ENCODE results near the gene TMEM253.

DNA sequence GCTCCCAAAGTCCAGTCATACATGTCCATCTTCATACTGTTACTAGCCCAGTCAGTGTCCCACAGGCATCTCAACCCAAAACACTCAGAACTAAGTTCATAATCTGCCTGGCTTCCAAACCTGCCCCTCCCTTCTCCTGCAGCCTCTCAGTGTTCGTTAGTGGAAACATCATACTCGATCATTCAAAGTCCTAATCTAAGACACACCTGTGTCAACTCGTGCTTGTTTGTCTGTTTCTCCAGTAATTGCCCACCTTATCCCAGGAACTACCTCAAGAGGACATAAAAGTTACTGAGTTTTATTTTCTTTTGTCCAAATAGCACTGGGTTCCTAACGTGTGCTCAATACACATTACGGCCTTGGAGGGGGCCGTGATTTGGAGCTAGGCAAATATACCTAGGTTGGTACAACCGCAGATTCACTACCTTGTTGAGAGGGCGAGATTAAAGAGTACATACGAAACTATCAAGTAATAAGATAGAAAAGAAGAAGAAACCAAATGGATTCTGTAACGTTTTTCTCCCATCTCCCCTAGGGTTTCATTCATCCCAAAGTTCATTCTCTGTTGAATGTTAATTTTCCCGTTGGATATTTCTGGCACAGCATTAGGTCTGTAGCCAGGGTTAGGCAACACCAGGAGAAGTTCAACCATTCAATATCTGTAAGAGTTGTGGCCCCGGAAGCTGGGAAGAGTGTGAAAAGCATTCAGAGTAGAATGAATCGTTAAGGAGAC, 40.1 kb upstream of the TMEM253 start:
- TF ChIP-seq HDAC8 (tag; IDR thresholded peaks at IDR 0.05) (no peak), ZBTB40 (IDR thresholded peaks at IDR 0.05) (no peak), ZBTB40 (CRISPR knock-in tag; IDR thresholded peaks at IDR 0.05) (no peak), MXI1 (IDR thresholded peaks at IDR 0.05; ENCODE audit: low read depth, low read length) (no peak), ARNT (IDR thresholded peaks at IDR 0.05) (no peak)
- TF ChIP-seq, protein P1, sequence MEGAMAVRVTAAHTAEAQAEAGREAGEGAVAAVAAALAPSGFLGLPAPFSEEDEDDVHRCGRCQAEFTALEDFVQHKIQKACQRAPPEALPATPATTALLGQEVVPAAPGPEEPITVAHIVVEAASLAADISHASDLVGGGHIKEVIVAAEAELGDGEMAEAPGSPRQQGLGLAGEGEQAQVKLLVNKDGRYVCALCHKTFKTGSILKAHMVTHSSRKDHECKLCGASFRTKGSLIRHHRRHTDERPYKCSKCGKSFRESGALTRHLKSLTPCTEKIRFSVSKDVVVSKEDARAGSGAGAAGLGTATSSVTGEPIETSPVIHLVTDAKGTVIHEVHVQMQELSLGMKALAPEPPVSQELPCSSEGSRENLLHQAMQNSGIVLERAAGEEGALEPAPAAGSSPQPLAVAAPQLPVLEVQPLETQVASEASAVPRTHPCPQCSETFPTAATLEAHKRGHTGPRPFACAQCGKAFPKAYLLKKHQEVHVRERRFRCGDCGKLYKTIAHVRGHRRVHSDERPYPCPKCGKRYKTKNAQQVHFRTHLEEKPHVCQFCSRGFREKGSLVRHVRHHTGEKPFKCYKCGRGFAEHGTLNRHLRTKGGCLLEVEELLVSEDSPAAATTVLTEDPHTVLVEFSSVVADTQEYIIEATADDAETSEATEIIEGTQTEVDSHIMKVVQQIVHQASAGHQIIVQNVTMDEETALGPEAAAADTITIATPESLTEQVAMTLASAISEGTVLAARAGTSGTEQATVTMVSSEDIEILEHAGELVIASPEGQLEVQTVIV (CRISPR knock-in tag; IDR thresholded peaks at IDR 0.05; ENCODE audit: borderline replicate concordance) = no peak
- TF ChIP-seq, protein P2, sequence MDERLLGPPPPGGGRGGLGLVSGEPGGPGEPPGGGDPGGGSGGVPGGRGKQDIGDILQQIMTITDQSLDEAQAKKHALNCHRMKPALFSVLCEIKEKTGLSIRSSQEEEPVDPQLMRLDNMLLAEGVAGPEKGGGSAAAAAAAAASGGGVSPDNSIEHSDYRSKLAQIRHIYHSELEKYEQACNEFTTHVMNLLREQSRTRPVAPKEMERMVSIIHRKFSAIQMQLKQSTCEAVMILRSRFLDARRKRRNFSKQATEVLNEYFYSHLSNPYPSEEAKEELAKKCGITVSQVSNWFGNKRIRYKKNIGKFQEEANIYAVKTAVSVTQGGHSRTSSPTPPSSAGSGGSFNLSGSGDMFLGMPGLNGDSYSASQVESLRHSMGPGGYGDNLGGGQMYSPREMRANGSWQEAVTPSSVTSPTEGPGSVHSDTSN (CRISPR knock-in tag; IDR thresholded peaks at IDR 0.05; ENCODE audit: low read depth) = no peak
- TF ChIP-seq, protein P2 (tag; conservative IDR thresholded peaks at IDR 0.05; ENCODE audit: low read depth) = no peak

Data from K562 (cell line).